GM21619 (cell line): Measurements from ENCODE around the gene XPA.
"Not testable (repeated sequence)": the region's sequence is repeated elsewhere in the genome, so short reads cannot be mapped to it uniquely, and the experiment has no call there.

Experiments
- ATAC-seq: cut with Tn5 transposase; IDR thresholded peaks from one replicate; pipeline ENCODE4 v1.9.1; 2021; ENCODE audit not compliant: unreplicated experiment

Gene XPA

GRCh38 chr9:97704345-97704677 is 7.2 kb upstream of the XPA start:
- ATAC-seq: no peak

GRCh38 chr9:97703437-97704344 is 6.6 kb upstream of the XPA start:
- peak; percentile 44 for ATAC-seq

- not testable (repeated sequence) for ATAC-seq
These were observed 2.7 kb upstream of the XPA start for GRCh38 chr9:97699824-97700223.

GRCh38 chr9:97699281-97699680 is 2.1 kb upstream of the XPA start:
- ATAC-seq: not testable (repeated sequence)

- ATAC-seq: no peak
These were observed 1.7 kb upstream of the XPA start for GRCh38 chr9:97698865-97699264.

GRCh38 chr9:97697837-97698236 is 697 bp upstream of the XPA start:
- no peak for ATAC-seq

- no peak for ATAC-seq
These were observed 941 bp downstream of the XPA start for GRCh38 chr9:97695995-97696802.

- ATAC-seq: no peak
These were observed 1.8 kb downstream of the XPA start for GRCh38 chr9:97695390-97695789.

- ATAC-seq: no peak
These were observed 2.4 kb downstream of the XPA start for GRCh38 chr9:97694769-97695168.

- no peak for ATAC-seq
These were observed 7.5 kb downstream of the XPA start for GRCh38 chr9:97689401-97690180.

GRCh38 chr9:97688654-97689053 is 8.5 kb downstream of the XPA start:
- ATAC-seq: no peak

- ATAC-seq: no peak
These were observed 14.9 kb downstream of the XPA start for GRCh38 chr9:97682242-97682641.

- no peak for ATAC-seq
These were observed 21.5 kb downstream of the XPA start for GRCh38 chr9:97675655-97676054.

GRCh38 chr9:97673922-97674321 is 23.2 kb downstream of the XPA start:
- no peak for ATAC-seq

GRCh38 chr9:97672403-97672802 is 24.7 kb downstream of the XPA start:
- no peak for ATAC-seq

- no peak for ATAC-seq
These were observed 26.6 kb downstream of the XPA start for GRCh38 chr9:97670586-97670985.

- ATAC-seq: no peak
These were observed 28.7 kb downstream of the XPA start for GRCh38 chr9:97668485-97668884.

- no peak for ATAC-seq
These were observed 30.0 kb downstream of the XPA start for GRCh38 chr9:97666907-97667686.

- no peak for ATAC-seq
These were observed 31.4 kb downstream of the XPA start for GRCh38 chr9:97665742-97666141.

- ATAC-seq: no peak
These were observed 36.3 kb downstream of the XPA start for GRCh38 chr9:97660847-97661246.

GRCh38 chr9:97660340-97660739 is 36.8 kb downstream of the XPA start:
- no peak for ATAC-seq
